ENCODE results near the gene HCRTR2. TPM values are rescaled to one million over a fixed set of nuclear protein-coding genes. Genes with fewer than 3 reads are reported as not detected.

HCRTR2 gene
- total RNA-seq, 1 experiment from 2014 or later: not detected

DNA sequence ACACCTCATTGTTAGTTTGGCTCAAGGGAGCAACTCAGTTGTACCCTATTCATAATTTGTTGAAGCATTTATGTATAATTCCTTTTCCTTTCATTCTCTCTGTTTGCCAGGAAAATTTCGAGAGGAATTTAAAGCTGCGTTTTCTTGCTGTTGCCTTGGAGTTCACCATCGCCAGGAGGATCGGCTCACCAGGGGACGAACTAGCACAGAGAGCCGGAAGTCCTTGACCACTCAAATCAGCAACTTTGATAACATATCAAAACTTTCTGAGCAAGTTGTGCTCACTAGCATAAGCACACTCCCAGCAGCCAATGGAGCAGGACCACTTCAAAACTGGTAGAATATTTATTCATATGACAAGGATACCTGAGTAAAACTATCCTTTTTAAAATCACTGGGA, 107.8 kb downstream of the HCRTR2 start (continued):
- no peak for TF ChIP-seq MLX (CRISPR knock-in tag; IDR thresholded peaks at IDR 0.05)
- TF ChIP-seq ETV6 (CRISPR knock-in tag; IDR thresholded peaks at IDR 0.05): no peak
- TF ChIP-seq, protein P1, sequence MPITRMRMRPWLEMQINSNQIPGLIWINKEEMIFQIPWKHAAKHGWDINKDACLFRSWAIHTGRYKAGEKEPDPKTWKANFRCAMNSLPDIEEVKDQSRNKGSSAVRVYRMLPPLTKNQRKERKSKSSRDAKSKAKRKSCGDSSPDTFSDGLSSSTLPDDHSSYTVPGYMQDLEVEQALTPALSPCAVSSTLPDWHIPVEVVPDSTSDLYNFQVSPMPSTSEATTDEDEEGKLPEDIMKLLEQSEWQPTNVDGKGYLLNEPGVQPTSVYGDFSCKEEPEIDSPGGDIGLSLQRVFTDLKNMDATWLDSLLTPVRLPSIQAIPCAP (CRISPR knock-in tag; IDR thresholded peaks at IDR 0.05): no peak
- no peak for TF ChIP-seq PRRX2 (CRISPR knock-in tag; IDR thresholded peaks at IDR 0.05)
- no peak for TF ChIP-seq E2F1 (CRISPR knock-in tag; IDR thresholded peaks at IDR 0.05)

DNA sequence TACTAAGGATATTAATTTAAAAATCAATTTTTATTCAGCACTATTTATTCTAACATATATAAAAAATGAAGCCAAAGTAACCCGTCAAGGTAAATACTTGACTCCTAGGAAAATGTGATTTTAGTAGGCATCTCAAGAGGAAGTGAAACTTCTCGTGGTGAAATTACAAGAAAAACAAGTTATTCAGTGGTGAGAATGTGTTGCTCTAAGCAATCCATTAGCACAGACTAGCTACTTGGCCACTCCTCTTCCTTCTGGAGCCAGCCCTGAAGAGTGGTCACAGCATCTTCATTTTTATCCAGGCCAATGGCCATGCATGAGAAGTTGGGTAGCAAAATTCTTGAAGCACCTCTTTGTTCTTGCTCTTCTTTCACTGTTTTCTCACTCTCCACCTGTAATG, 112.5 kb downstream of the HCRTR2 start:
- ChIA-PET POLR2A (no interaction called here), CTCF (interaction anchor here (1.6 to 1.8 kb wide), 2 partner anchors 10 to 13 kb away, joined by 3 to 7 read pairs; no protein-coding TSS in a partner anchor)

More for the DNA sequence above, 112.5 kb downstream of the HCRTR2 start:
- peaks cover 4% of the 10 kb centered on the region for H3K4me1 Mint-ChIP-seq
- no peak overlapping the region for H3K4me3 Mint-ChIP-seq
- TF ChIP-seq, protein P2, sequence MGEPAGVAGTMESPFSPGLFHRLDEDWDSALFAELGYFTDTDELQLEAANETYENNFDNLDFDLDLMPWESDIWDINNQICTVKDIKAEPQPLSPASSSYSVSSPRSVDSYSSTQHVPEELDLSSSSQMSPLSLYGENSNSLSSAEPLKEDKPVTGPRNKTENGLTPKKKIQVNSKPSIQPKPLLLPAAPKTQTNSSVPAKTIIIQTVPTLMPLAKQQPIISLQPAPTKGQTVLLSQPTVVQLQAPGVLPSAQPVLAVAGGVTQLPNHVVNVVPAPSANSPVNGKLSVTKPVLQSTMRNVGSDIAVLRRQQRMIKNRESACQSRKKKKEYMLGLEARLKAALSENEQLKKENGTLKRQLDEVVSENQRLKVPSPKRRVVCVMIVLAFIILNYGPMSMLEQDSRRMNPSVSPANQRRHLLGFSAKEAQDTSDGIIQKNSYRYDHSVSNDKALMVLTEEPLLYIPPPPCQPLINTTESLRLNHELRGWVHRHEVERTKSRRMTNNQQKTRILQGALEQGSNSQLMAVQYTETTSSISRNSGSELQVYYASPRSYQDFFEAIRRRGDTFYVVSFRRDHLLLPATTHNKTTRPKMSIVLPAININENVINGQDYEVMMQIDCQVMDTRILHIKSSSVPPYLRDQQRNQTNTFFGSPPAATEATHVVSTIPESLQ (CRISPR knock-in tag; IDR thresholded peaks at IDR 0.05): no peak
- TF ChIP-seq FOXJ3 (CRISPR knock-in tag; IDR thresholded peaks at IDR 0.05; ENCODE audit: borderline replicate concordance) (no peak), NR1H2 (CRISPR knock-in tag; IDR thresholded peaks at IDR 0.05) (no peak), ATF2 (CRISPR knock-in tag; IDR thresholded peaks at IDR 0.05; ENCODE audit: borderline replicate concordance, low read depth) (no peak), OVOL2 (CRISPR knock-in tag; IDR thresholded peaks at IDR 0.05; ENCODE audit: borderline replicate concordance) (no peak), ZNF219 (CRISPR knock-in tag; IDR thresholded peaks at IDR 0.05; ENCODE audit: borderline replicate concordance) (no peak)
- TF ChIP-seq, protein P3, sequence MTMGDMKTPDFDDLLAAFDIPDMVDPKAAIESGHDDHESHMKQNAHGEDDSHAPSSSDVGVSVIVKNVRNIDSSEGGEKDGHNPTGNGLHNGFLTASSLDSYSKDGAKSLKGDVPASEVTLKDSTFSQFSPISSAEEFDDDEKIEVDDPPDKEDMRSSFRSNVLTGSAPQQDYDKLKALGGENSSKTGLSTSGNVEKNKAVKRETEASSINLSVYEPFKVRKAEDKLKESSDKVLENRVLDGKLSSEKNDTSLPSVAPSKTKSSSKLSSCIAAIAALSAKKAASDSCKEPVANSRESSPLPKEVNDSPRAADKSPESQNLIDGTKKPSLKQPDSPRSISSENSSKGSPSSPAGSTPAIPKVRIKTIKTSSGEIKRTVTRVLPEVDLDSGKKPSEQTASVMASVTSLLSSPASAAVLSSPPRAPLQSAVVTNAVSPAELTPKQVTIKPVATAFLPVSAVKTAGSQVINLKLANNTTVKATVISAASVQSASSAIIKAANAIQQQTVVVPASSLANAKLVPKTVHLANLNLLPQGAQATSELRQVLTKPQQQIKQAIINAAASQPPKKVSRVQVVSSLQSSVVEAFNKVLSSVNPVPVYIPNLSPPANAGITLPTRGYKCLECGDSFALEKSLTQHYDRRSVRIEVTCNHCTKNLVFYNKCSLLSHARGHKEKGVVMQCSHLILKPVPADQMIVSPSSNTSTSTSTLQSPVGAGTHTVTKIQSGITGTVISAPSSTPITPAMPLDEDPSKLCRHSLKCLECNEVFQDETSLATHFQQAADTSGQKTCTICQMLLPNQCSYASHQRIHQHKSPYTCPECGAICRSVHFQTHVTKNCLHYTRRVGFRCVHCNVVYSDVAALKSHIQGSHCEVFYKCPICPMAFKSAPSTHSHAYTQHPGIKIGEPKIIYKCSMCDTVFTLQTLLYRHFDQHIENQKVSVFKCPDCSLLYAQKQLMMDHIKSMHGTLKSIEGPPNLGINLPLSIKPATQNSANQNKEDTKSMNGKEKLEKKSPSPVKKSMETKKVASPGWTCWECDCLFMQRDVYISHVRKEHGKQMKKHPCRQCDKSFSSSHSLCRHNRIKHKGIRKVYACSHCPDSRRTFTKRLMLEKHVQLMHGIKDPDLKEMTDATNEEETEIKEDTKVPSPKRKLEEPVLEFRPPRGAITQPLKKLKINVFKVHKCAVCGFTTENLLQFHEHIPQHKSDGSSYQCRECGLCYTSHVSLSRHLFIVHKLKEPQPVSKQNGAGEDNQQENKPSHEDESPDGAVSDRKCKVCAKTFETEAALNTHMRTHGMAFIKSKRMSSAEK (CRISPR knock-in tag; IDR thresholded peaks at IDR 0.05; ENCODE audit: borderline replicate concordance): no peak
- TF ChIP-seq, protein P4, sequence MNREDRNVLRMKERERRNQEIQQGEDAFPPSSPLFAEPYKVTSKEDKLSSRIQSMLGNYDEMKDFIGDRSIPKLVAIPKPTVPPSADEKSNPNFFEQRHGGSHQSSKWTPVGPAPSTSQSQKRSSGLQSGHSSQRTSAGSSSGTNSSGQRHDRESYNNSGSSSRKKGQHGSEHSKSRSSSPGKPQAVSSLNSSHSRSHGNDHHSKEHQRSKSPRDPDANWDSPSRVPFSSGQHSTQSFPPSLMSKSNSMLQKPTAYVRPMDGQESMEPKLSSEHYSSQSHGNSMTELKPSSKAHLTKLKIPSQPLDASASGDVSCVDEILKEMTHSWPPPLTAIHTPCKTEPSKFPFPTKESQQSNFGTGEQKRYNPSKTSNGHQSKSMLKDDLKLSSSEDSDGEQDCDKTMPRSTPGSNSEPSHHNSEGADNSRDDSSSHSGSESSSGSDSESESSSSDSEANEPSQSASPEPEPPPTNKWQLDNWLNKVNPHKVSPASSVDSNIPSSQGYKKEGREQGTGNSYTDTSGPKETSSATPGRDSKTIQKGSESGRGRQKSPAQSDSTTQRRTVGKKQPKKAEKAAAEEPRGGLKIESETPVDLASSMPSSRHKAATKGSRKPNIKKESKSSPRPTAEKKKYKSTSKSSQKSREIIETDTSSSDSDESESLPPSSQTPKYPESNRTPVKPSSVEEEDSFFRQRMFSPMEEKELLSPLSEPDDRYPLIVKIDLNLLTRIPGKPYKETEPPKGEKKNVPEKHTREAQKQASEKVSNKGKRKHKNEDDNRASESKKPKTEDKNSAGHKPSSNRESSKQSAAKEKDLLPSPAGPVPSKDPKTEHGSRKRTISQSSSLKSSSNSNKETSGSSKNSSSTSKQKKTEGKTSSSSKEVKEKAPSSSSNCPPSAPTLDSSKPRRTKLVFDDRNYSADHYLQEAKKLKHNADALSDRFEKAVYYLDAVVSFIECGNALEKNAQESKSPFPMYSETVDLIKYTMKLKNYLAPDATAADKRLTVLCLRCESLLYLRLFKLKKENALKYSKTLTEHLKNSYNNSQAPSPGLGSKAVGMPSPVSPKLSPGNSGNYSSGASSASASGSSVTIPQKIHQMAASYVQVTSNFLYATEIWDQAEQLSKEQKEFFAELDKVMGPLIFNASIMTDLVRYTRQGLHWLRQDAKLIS (CRISPR knock-in tag; IDR thresholded peaks at IDR 0.05; ENCODE audit: borderline replicate concordance): no peak
- TF ChIP-seq, protein P5, sequence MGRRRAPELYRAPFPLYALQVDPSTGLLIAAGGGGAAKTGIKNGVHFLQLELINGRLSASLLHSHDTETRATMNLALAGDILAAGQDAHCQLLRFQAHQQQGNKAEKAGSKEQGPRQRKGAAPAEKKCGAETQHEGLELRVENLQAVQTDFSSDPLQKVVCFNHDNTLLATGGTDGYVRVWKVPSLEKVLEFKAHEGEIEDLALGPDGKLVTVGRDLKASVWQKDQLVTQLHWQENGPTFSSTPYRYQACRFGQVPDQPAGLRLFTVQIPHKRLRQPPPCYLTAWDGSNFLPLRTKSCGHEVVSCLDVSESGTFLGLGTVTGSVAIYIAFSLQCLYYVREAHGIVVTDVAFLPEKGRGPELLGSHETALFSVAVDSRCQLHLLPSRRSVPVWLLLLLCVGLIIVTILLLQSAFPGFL (CRISPR knock-in tag; IDR thresholded peaks at IDR 0.05; ENCODE audit: borderline replicate concordance): no peak
- TF ChIP-seq, protein P6, sequence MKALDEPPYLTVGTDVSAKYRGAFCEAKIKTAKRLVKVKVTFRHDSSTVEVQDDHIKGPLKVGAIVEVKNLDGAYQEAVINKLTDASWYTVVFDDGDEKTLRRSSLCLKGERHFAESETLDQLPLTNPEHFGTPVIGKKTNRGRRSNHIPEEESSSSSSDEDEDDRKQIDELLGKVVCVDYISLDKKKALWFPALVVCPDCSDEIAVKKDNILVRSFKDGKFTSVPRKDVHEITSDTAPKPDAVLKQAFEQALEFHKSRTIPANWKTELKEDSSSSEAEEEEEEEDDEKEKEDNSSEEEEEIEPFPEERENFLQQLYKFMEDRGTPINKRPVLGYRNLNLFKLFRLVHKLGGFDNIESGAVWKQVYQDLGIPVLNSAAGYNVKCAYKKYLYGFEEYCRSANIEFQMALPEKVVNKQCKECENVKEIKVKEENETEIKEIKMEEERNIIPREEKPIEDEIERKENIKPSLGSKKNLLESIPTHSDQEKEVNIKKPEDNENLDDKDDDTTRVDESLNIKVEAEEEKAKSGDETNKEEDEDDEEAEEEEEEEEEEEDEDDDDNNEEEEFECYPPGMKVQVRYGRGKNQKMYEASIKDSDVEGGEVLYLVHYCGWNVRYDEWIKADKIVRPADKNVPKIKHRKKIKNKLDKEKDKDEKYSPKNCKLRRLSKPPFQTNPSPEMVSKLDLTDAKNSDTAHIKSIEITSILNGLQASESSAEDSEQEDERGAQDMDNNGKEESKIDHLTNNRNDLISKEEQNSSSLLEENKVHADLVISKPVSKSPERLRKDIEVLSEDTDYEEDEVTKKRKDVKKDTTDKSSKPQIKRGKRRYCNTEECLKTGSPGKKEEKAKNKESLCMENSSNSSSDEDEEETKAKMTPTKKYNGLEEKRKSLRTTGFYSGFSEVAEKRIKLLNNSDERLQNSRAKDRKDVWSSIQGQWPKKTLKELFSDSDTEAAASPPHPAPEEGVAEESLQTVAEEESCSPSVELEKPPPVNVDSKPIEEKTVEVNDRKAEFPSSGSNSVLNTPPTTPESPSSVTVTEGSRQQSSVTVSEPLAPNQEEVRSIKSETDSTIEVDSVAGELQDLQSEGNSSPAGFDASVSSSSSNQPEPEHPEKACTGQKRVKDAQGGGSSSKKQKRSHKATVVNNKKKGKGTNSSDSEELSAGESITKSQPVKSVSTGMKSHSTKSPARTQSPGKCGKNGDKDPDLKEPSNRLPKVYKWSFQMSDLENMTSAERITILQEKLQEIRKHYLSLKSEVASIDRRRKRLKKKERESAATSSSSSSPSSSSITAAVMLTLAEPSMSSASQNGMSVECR (CRISPR knock-in tag; IDR thresholded peaks at IDR 0.05; ENCODE audit: borderline replicate concordance): no peak
- H3K9me3 Mint-ChIP-seq: no peaks in the 10 kb centered on the region
- DNase-seq (ENCODE audit: low spot score): no peak
- no peak for ATAC-seq
- no peaks in the 10 kb centered on the region for H3K36me3 Mint-ChIP-seq
- H3K27ac Mint-ChIP-seq: no peak overlapping the region
- no peaks in the 10 kb centered on the region for H3K27me3 Mint-ChIP-seq (ENCODE audit: low read depth)
